GM21367 (cell line): Measurements from ENCODE around the gene MYPOP.

Experiments used
- ATAC-seq: cut with Tn5 transposase; IDR thresholded peaks from one replicate; pipeline ENCODE4 v1.9.1; 2021; ENCODE audit not compliant: unreplicated experiment

Gene MYPOP

GRCh38 chr19:45901912-45902650 is at the start of gene MYPOP:
Gene MYPOP (minus strand): TSS chr19:45902613. CDS start chr19:45901773, 840 bp downstream.
- no peak for ATAC-seq

GRCh38 chr19:45947926-45948325 is 45.5 kb upstream of the MYPOP start:
- no peak for ATAC-seq

GRCh38 chr19:45940515-45940805 is 38.0 kb upstream of the MYPOP start:
- no peak for ATAC-seq

DNA sequence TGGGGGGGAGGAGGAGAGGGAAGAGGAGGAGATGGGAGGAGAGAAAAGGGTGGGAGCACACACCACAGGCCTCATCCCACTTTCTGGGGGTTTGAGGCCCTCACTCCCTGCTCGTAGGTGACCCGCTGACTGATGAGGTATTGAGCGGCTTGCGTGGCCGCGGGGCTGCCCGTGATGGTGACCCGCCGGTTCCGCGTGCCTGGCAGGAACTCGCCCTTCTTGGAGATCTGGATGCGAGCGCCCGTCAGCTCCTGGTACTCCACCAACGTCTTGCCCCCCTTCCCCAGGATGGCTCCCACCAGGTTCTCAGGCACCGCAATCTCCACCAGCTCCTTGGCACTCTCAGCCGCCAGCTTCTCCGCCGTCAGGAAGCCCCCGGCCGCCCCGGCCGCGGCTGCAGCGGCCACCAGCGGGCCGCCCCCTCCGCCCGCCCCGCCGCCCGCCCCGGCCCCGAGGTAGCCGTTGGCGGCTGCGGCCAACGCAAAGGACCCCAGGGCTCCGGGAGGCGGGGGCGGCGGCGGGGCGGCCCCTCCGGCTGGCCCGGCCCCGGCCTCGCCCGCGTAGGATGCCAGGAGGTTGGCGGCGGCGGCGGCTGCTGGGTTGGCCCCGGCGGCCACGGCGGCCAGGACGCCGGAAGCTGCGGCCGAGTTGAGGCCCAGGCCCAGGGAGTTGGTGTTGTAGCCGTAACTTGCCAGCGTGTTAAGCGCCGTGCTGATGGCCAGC is 37.5 kb upstream of the MYPOP start:
- ATAC-seq: no peak

DNA sequence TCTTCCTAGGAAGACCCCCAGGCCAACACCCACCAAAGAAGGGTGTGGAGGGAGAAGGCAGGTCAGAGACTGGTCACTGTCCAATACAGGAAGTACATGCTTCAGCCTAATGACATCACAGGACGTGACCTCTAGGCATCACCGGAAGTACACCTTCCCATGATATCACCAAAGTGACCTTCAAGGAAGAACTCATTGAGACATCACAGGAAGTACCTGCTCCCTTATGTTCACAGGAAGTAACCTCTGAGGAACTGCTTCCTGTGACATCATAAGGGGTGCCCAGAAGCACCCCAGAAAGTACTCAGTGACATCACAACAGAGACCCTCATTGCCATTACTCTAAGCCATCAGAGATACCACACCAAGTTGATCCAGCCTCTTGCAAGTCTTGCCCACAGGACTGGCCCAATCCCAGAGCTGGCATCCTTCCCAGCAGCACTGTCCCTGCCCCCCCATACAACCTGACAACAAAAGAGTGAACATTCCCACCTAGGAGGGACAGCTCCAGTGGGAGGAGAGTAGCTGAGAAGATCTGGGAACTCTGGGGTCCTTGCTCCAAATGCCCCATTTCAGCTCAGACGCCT is 36.4 kb upstream of the MYPOP start:
- ATAC-seq: no peak

DNA sequence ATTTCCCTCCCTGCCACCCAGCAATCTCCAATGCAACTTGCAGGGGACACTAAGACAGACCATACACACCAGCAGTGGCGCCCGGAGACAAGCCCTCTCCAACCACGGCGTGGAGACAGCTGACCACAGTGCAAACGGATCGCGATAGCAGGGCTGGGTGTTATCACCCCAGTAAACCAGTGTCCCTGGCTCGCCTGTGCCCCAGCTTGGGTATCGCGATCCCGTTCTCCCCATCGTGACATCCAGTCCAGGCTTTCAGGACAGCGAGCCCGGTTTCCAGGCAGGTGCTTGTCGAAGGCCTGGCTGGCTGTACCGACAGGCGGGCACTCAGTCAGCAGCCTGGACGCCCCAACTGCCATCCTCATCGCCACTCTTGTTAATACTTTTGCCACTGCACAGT is 32.9 kb upstream of the MYPOP start:
- ATAC-seq: no peak

DNA sequence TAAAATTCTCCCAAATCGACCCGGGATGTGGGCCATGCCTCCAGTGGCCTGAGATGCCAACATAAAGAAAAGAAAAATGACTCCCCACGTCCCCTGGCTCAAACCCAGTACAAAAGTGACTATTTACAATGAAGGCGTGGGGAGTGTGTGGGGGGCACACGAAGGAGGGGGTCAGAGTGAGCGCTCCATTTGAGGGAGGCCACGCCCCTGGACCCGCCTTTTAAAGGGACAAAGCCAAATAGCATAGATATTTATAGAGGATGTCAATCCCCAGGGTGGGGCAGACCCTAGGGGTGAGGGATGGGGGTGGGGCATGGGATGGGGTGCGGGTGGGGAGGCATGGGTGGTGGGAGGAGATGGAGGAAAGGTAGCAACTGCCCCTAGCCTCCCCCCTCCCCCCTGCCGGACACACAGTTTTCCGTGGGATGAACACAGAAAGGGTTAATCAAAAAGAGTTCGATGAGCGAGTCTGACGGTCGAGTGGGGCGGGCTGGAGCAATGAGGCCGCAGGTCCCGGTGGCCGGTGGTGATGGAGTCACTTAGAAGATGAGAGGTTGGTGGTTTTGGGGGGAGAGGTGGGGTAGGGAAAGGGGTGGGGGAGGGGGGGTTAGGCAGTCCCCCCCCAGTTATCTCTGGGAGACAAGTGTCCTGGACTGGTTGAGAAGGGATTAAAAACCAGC is 32.3 kb upstream of the MYPOP start:
- ATAC-seq: no peak

DNA sequence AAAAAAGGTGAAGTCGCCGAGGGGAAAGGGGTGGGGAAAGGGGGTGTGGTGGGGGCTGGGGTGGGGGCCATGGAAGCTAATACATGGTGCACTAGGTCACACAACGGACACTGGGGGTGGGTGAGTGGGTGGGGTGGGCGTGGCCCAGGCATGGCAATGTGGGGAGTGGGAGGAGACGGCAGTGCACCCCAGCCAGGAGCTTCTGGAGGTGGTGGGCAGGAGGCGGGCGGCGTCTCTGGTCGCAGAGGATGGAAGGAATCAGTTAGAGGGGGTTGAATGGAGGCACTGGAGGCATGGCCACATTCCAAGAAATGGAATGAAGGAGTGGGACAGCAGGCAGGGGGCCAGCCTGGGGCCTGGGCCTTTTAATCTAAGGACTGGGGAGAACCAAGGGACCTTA is 31.3 kb upstream of the MYPOP start:
- ATAC-seq: no peak

GRCh38 chr19:45931055-45931454 is 28.6 kb upstream of the MYPOP start:
- no peak for ATAC-seq

GRCh38 chr19:45929247-45929646 is 26.8 kb upstream of the MYPOP start:
- no peak for ATAC-seq

DNA sequence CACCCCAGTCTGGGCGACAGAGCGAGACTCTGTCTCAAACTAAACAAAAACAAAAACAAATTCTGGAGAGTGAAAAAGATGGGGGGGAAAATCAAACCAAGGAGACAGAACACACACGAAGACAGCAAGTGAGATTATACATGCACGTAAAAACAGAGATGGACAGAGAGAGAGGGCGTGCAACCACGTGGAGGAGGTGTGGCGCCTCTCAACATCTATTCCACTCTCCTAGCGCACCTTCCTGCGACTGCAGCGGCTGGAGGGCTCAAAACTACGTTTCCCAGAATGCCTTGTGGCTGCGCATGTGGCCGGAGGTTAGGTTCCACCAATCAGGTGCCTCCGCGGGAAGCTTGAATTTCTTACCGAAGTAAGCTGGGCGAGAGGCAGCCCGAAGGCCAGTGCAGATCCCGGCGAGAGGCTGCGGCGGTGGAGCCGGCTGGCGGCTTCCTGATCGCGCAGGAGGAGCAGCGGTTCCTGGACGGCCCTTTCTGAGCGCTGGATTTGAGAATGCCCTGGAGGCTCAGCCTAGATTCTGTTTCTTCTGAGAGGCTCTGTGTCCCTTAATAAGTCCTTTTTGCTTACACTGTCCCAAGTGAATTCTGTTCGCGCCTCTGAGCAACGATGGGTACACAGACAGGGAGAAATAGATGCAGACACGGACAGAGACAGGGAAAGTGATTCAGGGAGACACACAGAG is 25.3 kb upstream of the MYPOP start:
- ATAC-seq: no peak

DNA sequence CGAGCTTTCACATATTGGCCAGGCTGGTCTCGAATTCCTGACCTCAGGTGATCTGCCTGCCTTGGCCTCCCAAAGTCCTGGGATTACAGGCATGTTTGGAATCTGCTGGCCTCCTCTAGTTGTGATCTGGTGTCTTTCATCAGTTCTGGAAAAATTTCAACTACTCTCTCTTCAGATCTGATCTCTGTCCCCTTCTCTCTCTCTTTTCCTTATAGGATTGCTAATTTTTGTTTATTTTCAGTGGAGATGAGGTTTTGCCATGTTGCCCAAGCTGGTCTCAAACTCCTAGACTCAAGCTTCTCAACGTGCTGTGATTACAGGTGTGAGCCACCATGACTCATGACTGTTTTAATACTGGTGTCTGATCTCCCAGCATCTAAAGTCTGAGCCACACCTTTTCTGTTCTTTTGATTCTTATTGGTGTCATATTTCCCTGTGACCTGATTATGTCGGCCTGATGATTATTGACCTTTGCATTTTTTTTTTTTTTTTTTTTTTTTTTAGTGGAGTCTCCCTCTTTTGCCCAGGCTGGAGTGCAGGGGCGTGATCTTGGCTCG is 22.6 kb upstream of the MYPOP start:
- ATAC-seq: no peak

GRCh38 chr19:45922281-45922680 is 19.9 kb upstream of the MYPOP start:
- no peak for ATAC-seq

GRCh38 chr19:45920458-45920857 is 18.0 kb upstream of the MYPOP start:
- no peak for ATAC-seq

DNA sequence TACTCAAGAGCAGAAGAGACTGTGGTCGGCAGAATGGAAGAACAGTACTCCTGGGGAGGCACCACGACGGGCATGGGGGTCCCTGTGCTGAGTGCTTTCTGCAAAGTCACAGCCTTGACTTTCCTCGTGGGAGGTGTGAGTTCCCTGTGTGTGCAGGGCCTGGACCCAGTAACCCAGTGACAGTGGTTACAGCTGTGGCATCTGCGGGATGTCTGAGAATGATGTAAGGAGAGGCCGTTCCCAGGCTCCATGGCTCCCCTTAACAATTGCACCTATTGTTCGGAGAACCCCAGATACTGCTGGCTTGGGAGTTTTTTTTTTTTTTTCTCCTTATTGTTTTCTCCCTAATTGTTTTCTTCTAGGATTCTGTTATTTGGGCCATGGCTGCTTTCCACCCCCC is 17.3 kb upstream of the MYPOP start:
- ATAC-seq: no peak

DNA sequence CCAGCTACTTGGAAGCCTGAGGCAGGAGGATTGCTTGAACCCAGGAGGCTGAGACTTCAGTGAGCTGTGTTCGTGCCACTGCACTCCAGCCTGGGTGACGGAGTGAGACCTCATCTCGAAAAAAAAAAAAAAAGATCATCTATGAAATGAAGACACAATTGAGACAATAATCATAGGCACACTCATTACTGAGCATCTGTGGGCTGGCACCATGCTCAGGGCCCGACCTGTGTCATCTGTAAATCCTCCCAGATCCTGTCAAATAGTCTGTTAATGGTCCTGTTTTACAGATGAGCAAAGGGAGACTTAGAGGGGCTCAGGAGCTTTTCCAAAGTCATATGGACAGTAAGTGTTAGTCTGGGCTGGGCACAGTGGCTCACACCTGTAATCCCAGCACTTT is 16.3 kb upstream of the MYPOP start:
- no peak for ATAC-seq

- no peak for ATAC-seq
Measured at GRCh38 chr19:45917421-45918091, 15.1 kb upstream of the MYPOP start.

DNA sequence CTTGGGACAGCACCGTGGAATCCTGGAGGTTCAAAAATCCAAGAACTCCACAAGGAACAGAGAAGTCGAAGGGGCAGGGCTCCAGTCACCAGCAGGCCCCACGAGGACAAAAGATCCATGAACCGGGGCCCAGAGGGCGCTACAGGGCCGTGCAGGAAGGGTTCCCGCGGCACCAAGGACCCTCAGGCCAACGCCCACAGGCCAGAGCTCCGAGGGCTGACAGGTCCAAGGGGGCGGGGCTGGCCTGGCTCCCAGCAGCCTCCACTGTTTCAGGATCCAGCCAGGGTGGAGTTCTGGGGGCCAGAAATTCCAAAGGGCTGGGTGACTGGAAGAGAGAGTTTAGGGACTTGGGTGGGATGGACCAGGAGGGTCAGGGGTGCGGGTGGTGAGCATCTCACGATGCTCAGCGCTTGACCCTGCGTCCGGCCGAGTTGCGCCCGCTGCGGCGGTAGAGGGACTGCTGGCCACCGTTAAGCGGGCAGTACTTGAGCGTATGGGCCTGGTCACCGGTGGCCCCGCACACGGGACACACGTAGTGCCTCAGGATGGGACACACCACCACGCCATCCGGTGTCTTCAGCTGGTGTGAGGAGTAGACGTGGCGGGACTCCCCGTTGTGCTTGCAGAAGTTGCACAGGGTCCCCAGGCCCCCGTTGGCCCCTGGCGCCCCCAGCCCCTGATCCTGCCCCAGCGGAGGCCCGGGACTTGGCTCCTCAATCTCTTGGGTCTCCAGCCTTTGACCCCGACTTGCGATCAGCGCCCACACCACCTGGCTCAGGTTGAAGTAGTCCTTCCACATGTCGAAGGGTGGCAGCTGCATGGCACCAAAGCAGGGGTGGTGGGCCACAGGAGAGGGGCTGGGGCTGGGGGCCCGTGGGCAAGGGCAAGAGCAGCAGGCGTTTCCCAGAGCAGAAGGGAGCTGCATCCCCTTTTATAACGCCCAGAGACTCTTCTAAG is 11.7 kb upstream of the MYPOP start, which contains the start of gene NANOS2:
Gene NANOS2, minus strand, starts transcription at position 905 of the 957 bp plus-strand sequence. Its CDS starts 85 bp downstream, at position 820.
- no peak for ATAC-seq

DNA sequence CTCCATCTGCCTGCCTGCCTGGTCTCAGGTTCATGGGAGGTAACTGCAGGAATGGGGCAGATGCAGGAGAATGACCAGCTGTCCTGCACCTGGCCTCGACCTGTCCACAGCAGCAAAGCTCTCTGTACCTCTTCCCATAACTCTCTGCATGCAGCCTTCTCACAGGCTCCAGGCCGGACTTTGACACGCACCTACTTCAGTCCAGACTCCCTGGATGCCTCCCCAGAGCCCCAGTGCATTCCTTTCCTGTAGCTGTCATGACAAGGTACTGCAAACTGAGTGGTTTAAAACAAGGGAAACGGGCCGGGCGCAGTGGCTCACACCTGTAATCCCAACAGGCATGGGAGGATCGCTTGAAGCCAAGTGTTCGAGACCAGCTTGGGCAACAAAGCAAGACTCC is 8.9 kb upstream of the MYPOP start:
- no peak for ATAC-seq
